ENCODE measurements around the gene TATDN3. TPM values are rescaled to one million over a fixed set of nuclear protein-coding genes. Genes with fewer than 3 reads are reported as not detected.

The TATDN3 gene
- total and polyA plus RNA-seq, 11 donors = 18.2 to 30.3 (median 24.1) TPM

- no peak overlapping the region for H3K27ac ChIP-seq
- no peak for DNase-seq
- no peaks in the 10 kb centered on the region for H3K36me3 ChIP-seq
- peaks cover 0 to 11% (median 0%) of the 10 kb centered on the region in 12 donors for H3K4me1 ChIP-seq
- TF ChIP-seq, protein P1, sequence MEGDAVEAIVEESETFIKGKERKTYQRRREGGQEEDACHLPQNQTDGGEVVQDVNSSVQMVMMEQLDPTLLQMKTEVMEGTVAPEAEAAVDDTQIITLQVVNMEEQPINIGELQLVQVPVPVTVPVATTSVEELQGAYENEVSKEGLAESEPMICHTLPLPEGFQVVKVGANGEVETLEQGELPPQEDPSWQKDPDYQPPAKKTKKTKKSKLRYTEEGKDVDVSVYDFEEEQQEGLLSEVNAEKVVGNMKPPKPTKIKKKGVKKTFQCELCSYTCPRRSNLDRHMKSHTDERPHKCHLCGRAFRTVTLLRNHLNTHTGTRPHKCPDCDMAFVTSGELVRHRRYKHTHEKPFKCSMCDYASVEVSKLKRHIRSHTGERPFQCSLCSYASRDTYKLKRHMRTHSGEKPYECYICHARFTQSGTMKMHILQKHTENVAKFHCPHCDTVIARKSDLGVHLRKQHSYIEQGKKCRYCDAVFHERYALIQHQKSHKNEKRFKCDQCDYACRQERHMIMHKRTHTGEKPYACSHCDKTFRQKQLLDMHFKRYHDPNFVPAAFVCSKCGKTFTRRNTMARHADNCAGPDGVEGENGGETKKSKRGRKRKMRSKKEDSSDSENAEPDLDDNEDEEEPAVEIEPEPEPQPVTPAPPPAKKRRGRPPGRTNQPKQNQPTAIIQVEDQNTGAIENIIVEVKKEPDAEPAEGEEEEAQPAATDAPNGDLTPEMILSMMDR (IDR thresholded peaks at IDR 0.05) = no peak
- TF ChIP-seq POLR2A (IDR thresholded peaks at IDR 0.05) = no peak
- peaks cover 0 to 20% (median 8%) of the 10 kb centered on the region in 12 donors for H3K9me3 ChIP-seq
- H3K27me3 ChIP-seq = no peaks in the 10 kb centered on the region
- ATAC-seq = no peak
- intact Hi-C loops (cut with DNase I) = no loop called here
- H3K4me3 ChIP-seq = no peak overlapping the region
- 91 to 98% (median 96%) methylated on average over 3 of the region's 3 CpGs for WGBS, 4 donors
These were observed 31.3 kb downstream of the TATDN3 start for GRCh38 chr1:212822956-212823355.

DNA sequence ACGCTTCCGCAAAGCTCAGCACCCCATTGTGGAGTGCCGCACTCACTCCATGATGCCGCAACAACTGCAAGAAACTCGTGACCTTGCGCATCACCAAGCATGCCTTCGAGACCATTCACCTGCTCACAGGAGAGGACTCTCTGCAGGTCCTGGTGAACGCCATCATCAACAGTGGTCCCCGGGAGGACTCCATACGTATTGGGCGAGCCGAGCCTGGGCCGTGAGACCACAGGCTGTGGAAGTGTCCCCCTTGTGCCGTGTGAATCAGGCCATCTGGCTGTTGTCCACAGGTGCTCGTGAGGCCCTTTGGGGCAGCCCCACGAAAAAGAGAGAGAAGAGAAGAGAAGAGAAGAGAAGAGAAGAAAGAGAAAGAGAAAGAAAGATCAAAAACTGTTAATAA is 32.5 kb downstream of the TATDN3 start:
- H3K9me3 ChIP-seq = peaks cover 0 to 20% (median 8%) of the 10 kb centered on the region in 12 donors
- WGBS, 4 donors = 93 to 96% (median 96%) methylated on average over 16 of the region's 16 CpGs
- H3K36me3 ChIP-seq = no peaks in the 10 kb centered on the region
- H3K27ac ChIP-seq = no peak overlapping the region
- DNase-seq = no peak
- no peak overlapping the region for H3K4me3 ChIP-seq
- no peak for ATAC-seq
- no peaks in the 10 kb centered on the region for H3K27me3 ChIP-seq
- TF ChIP-seq, protein P1 (IDR thresholded peaks at IDR 0.05) = no peak
- TF ChIP-seq POLR2A (IDR thresholded peaks at IDR 0.05) = no peak
- intact Hi-C loops (cut with DNase I) = no loop called here
- H3K4me1 ChIP-seq = peaks cover 0 to 11% (median 0%) of the 10 kb centered on the region in 12 donors

GRCh38 chr1:212825798-212826452 is 34.2 kb downstream of the TATDN3 start:
- no peak for ATAC-seq
- WGBS, 4 donors = 92 to 98% (median 95%) methylated on average over 6 of the region's 6 CpGs

DNA sequence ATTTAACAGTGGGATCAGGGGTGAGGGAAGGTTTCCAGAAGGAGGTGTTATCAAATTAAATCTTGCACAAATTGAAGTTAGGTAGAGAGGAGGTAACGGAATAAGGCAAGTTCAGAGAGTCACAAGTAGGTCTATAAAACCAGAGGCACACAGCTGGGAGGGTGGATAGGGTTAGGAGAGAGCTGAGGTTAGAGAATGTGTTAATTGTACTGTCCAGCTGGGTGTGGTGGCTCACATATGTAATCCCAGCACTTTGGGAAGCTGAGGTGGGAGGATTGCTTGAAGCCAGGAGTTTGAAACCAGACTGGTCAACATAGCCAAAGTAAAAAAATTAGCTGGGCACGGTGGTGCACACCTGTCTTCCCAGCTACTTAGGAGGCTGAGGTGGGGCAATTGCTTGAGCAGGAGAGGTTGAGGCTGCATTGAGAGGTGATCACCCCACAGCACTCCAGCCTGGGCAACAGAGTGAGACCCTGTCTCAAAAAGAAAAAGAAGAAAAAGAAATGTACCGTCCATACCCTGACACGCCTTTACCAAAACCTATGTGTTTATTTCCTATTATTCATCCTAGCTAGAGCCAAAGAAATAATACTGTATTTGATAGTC is 35.6 kb downstream of the TATDN3 start:
- TF ChIP-seq POLR2A (IDR thresholded peaks at IDR 0.05) = no peak
- TF ChIP-seq, protein P1 (IDR thresholded peaks at IDR 0.05) = no peak
- DNase-seq (no peak), ATAC-seq (no peak)
- Histone ChIP-seq H3K9me3 (peaks cover 0 to 20% (median 8%) of the 10 kb centered on the region in 12 donors), H3K27me3 (no peaks in the 10 kb centered on the region), H3K27ac (no peak overlapping the region), H3K4me1 (peaks cover 0 to 5% (median 0%) of the 10 kb centered on the region in 12 donors), H3K4me3 (no peak overlapping the region), H3K36me3 (no peaks in the 10 kb centered on the region)
- WGBS, 4 donors = 92 to 98% (median 95%) methylated on average over 4 of the region's 4 CpGs
- intact Hi-C loops (cut with DNase I) = no loop called here

More at GRCh38 chr1:212825798-212826452, 34.2 kb downstream of the TATDN3 start:
- Histone ChIP-seq H3K27ac (no peak overlapping the region), H3K9me3 (peaks cover 0 to 20% (median 8%) of the 10 kb centered on the region in 12 donors), H3K4me1 (no peaks in the 10 kb centered on the region), H3K36me3 (no peaks in the 10 kb centered on the region), H3K27me3 (no peaks in the 10 kb centered on the region), H3K4me3 (no peak overlapping the region)
- no peak for DNase-seq
- intact Hi-C loops (cut with DNase I) = no loop called here
- no peak for TF ChIP-seq POLR2A (IDR thresholded peaks at IDR 0.05)
- TF ChIP-seq, protein P1 (IDR thresholded peaks at IDR 0.05) = no peak
